Measurements from ENCODE around the gene SEL1L2. TPM values are rescaled to one million over a fixed set of nuclear protein-coding genes. Genes with fewer than 3 reads are reported as not detected.

Gene SEL1L2
- total RNA-seq, 2 experiments from 2014 or later, result not detected

GRCh38 chr20:13816757-13817156 is 173.7 kb downstream of the SEL1L2 start:
- Mint-ChIP-seq H3K4me3 (no peak overlapping the region), H3K27ac (peak overlapping the region; percentile 82), H3K27me3 (no peaks in the 10 kb centered on the region), H3K9me3 (no peaks in the 10 kb centered on the region), H3K4me1 (ENCODE audit: low read depth) (peaks cover 39% of the 10 kb centered on the region), H3K36me3 (ENCODE audit: low read depth) (peaks cover 30% of the 10 kb centered on the region)
- CTCF ChIA-PET, result interaction anchor here (1.0 to 2.5 kb wide), 4 partner anchors 9 to 238 kb away, joined by 3 to 7 read pairs (median 4); partner anchors contain the start of genes ESF1 and NDUFAF5
- peak; percentile 61 for ATAC-seq
- DNase-seq, result no peak
- intact Hi-C loops (cut with micrococcal nuclease), result no loop called here
- no peak for TF ChIP-seq CTCF (IDR thresholded peaks at IDR 0.05)
- POLR2A ChIA-PET, result interaction anchor here (0.7 kb wide), 1 partner anchor 178 kb away, joined by 3 read pairs; the partner anchor contains the start of gene MACROD2

- Mint-ChIP-seq H3K4me1 (ENCODE audit: low read depth) (peaks cover 39% of the 10 kb centered on the region), H3K36me3 (ENCODE audit: low read depth) (peaks cover 25% of the 10 kb centered on the region), H3K27ac (no peak overlapping the region), H3K9me3 (no peaks in the 10 kb centered on the region), H3K27me3 (no peaks in the 10 kb centered on the region), H3K4me3 (no peak overlapping the region)
- intact Hi-C loops (cut with micrococcal nuclease), result no loop called here
- no peak for DNase-seq
- POLR2A ChIA-PET, result no interaction called here
- no peak for TF ChIP-seq CTCF (IDR thresholded peaks at IDR 0.05)
- no peak for ATAC-seq
- CTCF ChIA-PET, result interaction anchor here (0.8 to 2.5 kb wide), 3 partner anchors 31 to 240 kb away, joined by 3 to 7 read pairs (median 3); no protein-coding TSS in a partner anchor
These were observed 175.7 kb downstream of the SEL1L2 start for GRCh38 chr20:13814672-13815071.

GRCh38 chr20:13813910-13814309 is 176.5 kb downstream of the SEL1L2 start:
- intact Hi-C loops (cut with micrococcal nuclease), result no loop called here
- no peaks in the 10 kb centered on the region for H3K9me3 Mint-ChIP-seq
- ATAC-seq (no peak), DNase-seq (no peak)
- H3K4me3 Mint-ChIP-seq, result no peak overlapping the region
- H3K27ac Mint-ChIP-seq, result no peak overlapping the region
- H3K4me1 Mint-ChIP-seq (ENCODE audit: low read depth), result peaks cover 39% of the 10 kb centered on the region
- TF ChIP-seq CTCF (IDR thresholded peaks at IDR 0.05), result no peak
- ChIA-PET CTCF (interaction anchor here (0.8 to 1.0 kb wide), 2 partner anchors 30 to 94 kb away, joined by 3 read pairs; no protein-coding TSS in a partner anchor), POLR2A (no interaction called here)
- no peaks in the 10 kb centered on the region for H3K27me3 Mint-ChIP-seq
- H3K36me3 Mint-ChIP-seq (ENCODE audit: low read depth), result peaks cover 25% of the 10 kb centered on the region

- Mint-ChIP-seq H3K4me3 (no peak overlapping the region), H3K27me3 (no peaks in the 10 kb centered on the region), H3K4me1 (ENCODE audit: low read depth) (peaks cover 10% of the 10 kb centered on the region), H3K9me3 (no peaks in the 10 kb centered on the region), H3K36me3 (ENCODE audit: low read depth) (peaks cover 11% of the 10 kb centered on the region), H3K27ac (no peak overlapping the region)
- ATAC-seq (no peak), DNase-seq (no peak)
- TF ChIP-seq CTCF (IDR thresholded peaks at IDR 0.05), result no peak
- intact Hi-C loops (cut with micrococcal nuclease), result no loop called here
- POLR2A ChIA-PET, result interaction anchor here (1.0 kb wide), 1 partner anchor 12 kb away, joined by 3 read pairs; no protein-coding TSS in a partner anchor
- CTCF ChIA-PET, result interaction anchor here (2.6 kb wide), 1 partner anchor 10 kb away, joined by 10 read pairs; no protein-coding TSS in a partner anchor
These were observed 180.0 kb downstream of the SEL1L2 start for GRCh38 chr20:13810446-13810845.

- ATAC-seq (no peak), DNase-seq (no peak)
- no peak overlapping the region for H3K4me3 Mint-ChIP-seq
- TF ChIP-seq CTCF (IDR thresholded peaks at IDR 0.05), result no peak
- peaks cover 13% of the 10 kb centered on the region for H3K36me3 Mint-ChIP-seq (ENCODE audit: low read depth)
- CTCF ChIA-PET, result interaction anchor here (2.6 kb wide), 1 partner anchor 10 kb away, joined by 10 read pairs; no protein-coding TSS in a partner anchor
- intact Hi-C loops (cut with micrococcal nuclease), result no loop called here
- H3K27ac Mint-ChIP-seq, result no peak overlapping the region
- H3K9me3 Mint-ChIP-seq, result no peaks in the 10 kb centered on the region
- H3K27me3 Mint-ChIP-seq, result no peaks in the 10 kb centered on the region
- peaks cover 8% of the 10 kb centered on the region for H3K4me1 Mint-ChIP-seq (ENCODE audit: low read depth)
- POLR2A ChIA-PET, result interaction anchor here (1.0 kb wide), 1 partner anchor 11 kb away, joined by 3 read pairs; no protein-coding TSS in a partner anchor
These were observed 180.6 kb downstream of the SEL1L2 start for GRCh38 chr20:13809855-13810254.

Data from activated CD8-positive, alpha-beta T cell treated with anti-CD3 and anti-CD28 coated beads for 36 hours (primary cell).